ENCODE data around the gene KYAT1. TPM values are rescaled to one million over a fixed set of nuclear protein-coding genes. Genes with fewer than 3 reads are reported as not detected.
A peak's percentile ranks its signal among the peaks of the same experiment; 100 is the strongest.
"Not testable (repeated sequence)": the region's sequence is repeated elsewhere in the genome, so short reads cannot be mapped to it uniquely, and the experiment has no call there.

Gene KYAT1
- total and polyA plus RNA-seq, 4 experiments from 2014 or later: 9.8 to 12.4 (median 11.3) TPM

DNA sequence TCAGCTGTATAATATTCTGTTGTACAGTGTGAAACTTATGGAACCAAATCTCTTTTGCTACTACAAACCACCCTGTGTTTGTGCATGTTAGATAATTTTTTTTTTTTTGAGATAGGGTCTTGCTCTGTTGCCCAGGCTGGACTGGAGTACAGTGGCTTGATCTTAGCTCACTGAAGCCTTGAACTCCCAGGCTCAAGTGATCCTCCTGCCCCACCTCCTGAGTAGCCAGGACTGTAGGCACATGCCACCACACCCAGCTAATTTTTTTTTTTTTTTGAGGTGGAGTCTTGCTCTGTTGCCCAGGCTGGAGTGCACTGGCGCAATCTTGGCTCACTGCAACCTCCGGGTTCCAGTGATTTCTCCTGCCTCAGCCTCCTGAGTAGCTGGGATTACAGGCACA lies 86.8 kb downstream of the KYAT1 start:
- Mint-ChIP-seq H3K36me3 (peaks cover 26 to 65% of the 10 kb centered on the region in 2 donors), H3K4me1 (peaks cover 1 to 11% (median 3%) of the 10 kb centered on the region in 4 donors)
- ChIA-PET CTCF (ENCODE audit: partially characterized antibody) (interaction anchor here (0.7 kb wide), 1 partner anchor 24 kb away, joined by 4 read pairs; no protein-coding TSS in a partner anchor), POLR2A (ENCODE audit: partially characterized antibody) (interaction anchor here (1.1 kb wide), 1 partner anchor 23 kb away, joined by 4 read pairs; no protein-coding TSS in a partner anchor)
- H3K27me3 Mint-ChIP-seq; intact Hi-C loops (cut with micrococcal nuclease); H3K27me3 ChIP-seq (ENCODE audit: insufficient read depth, low read length); H3K9me3 ChIP-seq (ENCODE audit: control insufficient read depth in 1 of 2, low read length in 2 of 2); H3K4me3 Mint-ChIP-seq; H3K9me3 Mint-ChIP-seq; H3K27ac Mint-ChIP-seq; H3K4me1 ChIP-seq (ENCODE audit: insufficient read depth, low read length); DNase-seq; H3K4me3 ChIP-seq (ENCODE audit: low read length in 2 of 2); H3K27ac ChIP-seq (ENCODE audit: low read depth, low read length): not testable (repeated sequence)
- peaks cover 61% of the 10 kb centered on the region for H3K36me3 ChIP-seq (ENCODE audit: insufficient read depth, low read length)

DNA sequence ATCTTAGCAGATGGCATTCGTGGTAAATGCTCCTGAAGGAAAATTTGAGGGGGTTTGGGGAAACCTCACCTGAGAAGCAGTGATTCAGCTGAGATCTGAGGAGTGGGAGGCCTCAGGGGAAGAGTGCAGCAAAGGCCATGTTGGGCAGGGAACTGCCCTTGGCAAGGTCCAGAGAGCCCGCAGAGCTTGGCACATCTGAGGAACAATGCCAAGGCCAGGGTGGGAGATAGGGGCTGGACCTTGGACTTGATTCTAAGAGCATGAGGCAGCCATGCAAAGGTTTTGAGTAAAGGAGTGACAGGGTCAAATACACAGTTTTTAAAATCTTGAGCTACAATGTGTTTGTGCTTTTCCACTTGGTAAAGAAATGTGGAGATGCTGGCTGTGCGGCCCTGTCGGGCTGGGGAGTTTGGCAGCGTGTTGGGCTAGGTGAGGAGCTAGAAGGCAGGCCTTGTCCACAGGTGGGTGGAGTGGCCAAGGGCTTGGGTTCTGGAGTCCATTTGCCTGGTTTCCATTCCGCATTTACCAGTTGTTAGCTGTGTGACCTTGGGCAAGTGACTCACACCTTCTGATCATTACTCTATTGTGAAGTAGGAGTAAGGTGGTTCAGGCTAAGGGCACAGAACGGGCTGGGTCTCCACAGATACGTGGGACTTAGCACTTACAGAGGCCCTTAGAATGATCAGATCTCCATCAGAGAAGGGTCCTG lies 88.6 kb downstream of the KYAT1 start:
- Mint-ChIP-seq H3K9me3 (no peaks in the 10 kb centered on the region), H3K27me3 (no peaks in the 10 kb centered on the region), H3K36me3 (peaks cover 19 to 64% of the 10 kb centered on the region in 2 donors), H3K4me1 (peaks cover 4 to 16% (median 12%) of the 10 kb centered on the region in 4 donors), H3K27ac (peak overlapping the region in 2 of 7 donors; percentile 62 to 82), H3K4me3 (no peak overlapping the region)
- peaks cover 49% of the 10 kb centered on the region for H3K36me3 ChIP-seq (ENCODE audit: insufficient read depth, low read length)
- H3K27me3 ChIP-seq (ENCODE audit: insufficient read depth, low read length): no peaks in the 10 kb centered on the region
- no peak overlapping the region for H3K27ac ChIP-seq (ENCODE audit: low read depth, low read length)
- no peak for DNase-seq
- peaks cover 6% of the 10 kb centered on the region for H3K4me1 ChIP-seq (ENCODE audit: insufficient read depth, low read length)
- H3K9me3 ChIP-seq (ENCODE audit: control insufficient read depth in 1 of 2, low read length in 2 of 2): no peaks in the 10 kb centered on the region
- intact Hi-C loops (cut with micrococcal nuclease): no loop called here
- CTCF ChIA-PET (ENCODE audit: partially characterized antibody): interaction anchor here (0.8 kb wide), 1 partner anchor 21 kb away, joined by 3 read pairs; no protein-coding TSS in a partner anchor
- no peak overlapping the region for H3K4me3 ChIP-seq (ENCODE audit: low read length in 2 of 2)
- POLR2A ChIA-PET (ENCODE audit: partially characterized antibody): interaction anchor here (1.0 to 1.8 kb wide), 2 partner anchors 22 to 103 kb away, joined by 3 to 5 read pairs; no protein-coding TSS in a partner anchor

DNA sequence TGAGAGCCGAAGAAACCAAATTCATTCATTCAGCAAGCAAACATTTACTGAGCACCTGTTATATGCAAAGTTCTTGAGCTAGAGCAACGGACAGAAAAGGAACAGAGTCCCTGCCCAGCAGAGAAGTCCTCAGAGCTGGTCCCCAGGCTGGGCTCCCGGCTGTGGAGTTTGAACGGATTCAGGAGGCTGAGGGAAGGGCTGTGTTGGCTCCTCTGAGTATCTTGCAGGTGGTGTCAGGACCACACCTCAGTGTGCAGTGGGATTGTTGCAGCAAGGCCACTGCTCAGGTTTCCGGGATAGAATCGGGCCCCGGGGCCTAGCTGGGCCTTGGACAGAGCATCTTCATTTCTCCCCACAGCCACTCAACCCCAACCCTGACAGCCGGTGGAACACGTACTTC lies 89.6 kb downstream of the KYAT1 start:
- no peak for DNase-seq
- H3K27ac ChIP-seq (ENCODE audit: low read depth, low read length): no peak overlapping the region
- CTCF ChIA-PET (ENCODE audit: partially characterized antibody): interaction anchor here (0.6 kb wide), 1 partner anchor 20 kb away, joined by 3 read pairs; the partner anchor contains the start of gene ZER1
- no peak overlapping the region for H3K27ac Mint-ChIP-seq
- no peak overlapping the region for H3K4me3 ChIP-seq (ENCODE audit: low read length in 2 of 2)
- no peaks in the 10 kb centered on the region for H3K9me3 Mint-ChIP-seq
- intact Hi-C loops (cut with micrococcal nuclease): no loop called here
- peaks cover 13% of the 10 kb centered on the region for H3K4me1 ChIP-seq (ENCODE audit: insufficient read depth, low read length)
- H3K36me3 ChIP-seq (ENCODE audit: insufficient read depth, low read length): peaks cover 46% of the 10 kb centered on the region
- POLR2A ChIA-PET (ENCODE audit: partially characterized antibody): interaction anchor here (1.8 kb wide), 1 partner anchor 21 kb away, joined by 5 read pairs; no protein-coding TSS in a partner anchor
- H3K36me3 Mint-ChIP-seq: peaks cover 14 to 60% of the 10 kb centered on the region in 2 donors
- H3K9me3 ChIP-seq (ENCODE audit: control insufficient read depth in 1 of 2, low read length in 2 of 2): no peaks in the 10 kb centered on the region
- peaks cover 9 to 25% (median 18%) of the 10 kb centered on the region in 4 donors for H3K4me1 Mint-ChIP-seq
- H3K27me3 ChIP-seq (ENCODE audit: insufficient read depth, low read length): no peaks in the 10 kb centered on the region
- H3K27me3 Mint-ChIP-seq: no peaks in the 10 kb centered on the region
- H3K4me3 Mint-ChIP-seq: no peak overlapping the region

DNA sequence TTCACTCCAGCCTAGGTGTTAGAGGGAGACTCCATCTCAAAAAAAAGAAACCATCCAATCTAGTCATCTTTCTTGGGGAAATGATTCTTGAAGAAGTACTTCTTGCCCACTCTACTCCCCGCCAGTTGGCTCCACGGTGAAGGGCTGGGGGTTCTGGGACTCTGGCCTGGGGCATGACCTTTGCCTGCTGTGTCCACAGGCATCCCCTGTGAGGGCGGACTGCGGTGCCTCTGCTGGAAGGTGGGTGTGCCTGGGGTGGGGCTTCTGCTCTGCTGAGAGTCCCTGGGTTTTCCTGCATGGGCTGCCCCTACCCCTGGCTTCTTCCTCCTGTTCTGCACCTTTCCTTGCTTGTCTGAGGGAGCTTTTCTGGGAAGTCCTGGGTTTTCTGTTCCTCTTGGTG lies 91.2 kb downstream of the KYAT1 start:
- Mint-ChIP-seq H3K27ac (peak overlapping the region in 2 of 7 donors; percentile 43 to 96), H3K36me3 (peaks cover 13 to 58% of the 10 kb centered on the region in 2 donors), H3K27me3 (no peaks in the 10 kb centered on the region), H3K9me3 (peaks cover 0 to 2% (median 0%) of the 10 kb centered on the region in 8 donors), H3K4me1 (peaks cover 12 to 31% (median 21%) of the 10 kb centered on the region in 4 donors), H3K4me3 (peak overlapping the region in 1 of 8 donors; percentile 8)
- intact Hi-C loops (cut with micrococcal nuclease): no loop called here
- no peak overlapping the region for H3K27ac ChIP-seq (ENCODE audit: low read depth, low read length)
- ChIA-PET CTCF (ENCODE audit: partially characterized antibody) (no interaction called here), POLR2A (ENCODE audit: partially characterized antibody) (no interaction called here)
- H3K4me1 ChIP-seq (ENCODE audit: insufficient read depth, low read length): peaks cover 19% of the 10 kb centered on the region
- peaks cover 42% of the 10 kb centered on the region for H3K36me3 ChIP-seq (ENCODE audit: insufficient read depth, low read length)
- DNase-seq: no peak
- H3K4me3 ChIP-seq (ENCODE audit: low read length in 2 of 2): no peak overlapping the region
- H3K27me3 ChIP-seq (ENCODE audit: insufficient read depth, low read length): no peaks in the 10 kb centered on the region
- H3K9me3 ChIP-seq (ENCODE audit: control insufficient read depth in 1 of 2, low read length in 2 of 2): no peaks in the 10 kb centered on the region

DNA sequence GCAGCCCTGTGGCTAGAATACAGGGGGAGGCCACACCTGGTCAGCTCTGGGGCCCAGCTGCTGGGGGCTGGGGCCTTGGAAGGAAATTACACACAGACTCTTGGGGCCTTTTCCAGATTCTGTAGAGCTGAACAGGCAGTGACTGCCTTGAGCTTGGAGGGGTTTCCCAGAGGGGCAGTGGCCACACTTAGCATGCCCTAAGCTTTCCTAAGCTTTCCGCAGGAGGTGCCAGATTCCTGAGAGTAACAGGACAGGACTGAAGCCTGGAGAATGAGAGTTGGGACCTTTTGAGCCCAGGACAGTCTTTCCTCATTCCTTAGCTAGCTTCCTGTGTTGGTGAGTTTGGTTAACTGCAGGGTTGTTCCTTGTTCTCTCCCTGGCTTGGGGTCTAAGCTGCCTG lies 93.3 kb downstream of the KYAT1 start:
- H3K9me3 Mint-ChIP-seq: peaks cover 0 to 2% (median 0%) of the 10 kb centered on the region in 8 donors
- Histone ChIP-seq H3K4me3 (ENCODE audit: low read length in 2 of 2) (no peak overlapping the region), H3K27ac (ENCODE audit: low read depth, low read length) (peak overlapping the region; percentile 72), H3K36me3 (ENCODE audit: insufficient read depth, low read length) (peaks cover 29% of the 10 kb centered on the region), H3K27me3 (ENCODE audit: insufficient read depth, low read length) (no peaks in the 10 kb centered on the region), H3K4me1 (ENCODE audit: insufficient read depth, low read length) (peaks cover 19% of the 10 kb centered on the region), H3K9me3 (ENCODE audit: control insufficient read depth in 1 of 2, low read length in 2 of 2) (no peaks in the 10 kb centered on the region)
- H3K4me1 Mint-ChIP-seq: peaks cover 11 to 31% (median 20%) of the 10 kb centered on the region in 4 donors
- intact Hi-C loops (cut with micrococcal nuclease): loop anchor here (5.0 kb wide), 1 partner anchor 39 kb away; the partner anchor contains the start of gene SPOUT1
- ChIA-PET POLR2A (ENCODE audit: partially characterized antibody) (interaction anchor here (0.8 to 6.8 kb wide), 7 partner anchors 15 to 236 kb away, joined by 3 to 63 read pairs (median 4); partner anchors contain the start of genes ENDOG, SET, ZDHHC12 and ZER1), CTCF (ENCODE audit: partially characterized antibody) (interaction anchor here (0.6 to 1.8 kb wide), 5 partner anchors 16 to 86 kb away, joined by 3 to 13 read pairs (median 4); partner anchors contain the start of genes ENDOG, PKN3 and ZER1)
- peak overlapping the region in 6 of 7 donors; percentile 75 to 96 (median 95) for H3K27ac Mint-ChIP-seq
- peaks cover 9 to 42% of the 10 kb centered on the region in 2 donors for H3K36me3 Mint-ChIP-seq
- no peaks in the 10 kb centered on the region for H3K27me3 Mint-ChIP-seq
- no peak for DNase-seq
- H3K4me3 Mint-ChIP-seq: peak overlapping the region; percentile 67 to 96 (median 90)

DNA sequence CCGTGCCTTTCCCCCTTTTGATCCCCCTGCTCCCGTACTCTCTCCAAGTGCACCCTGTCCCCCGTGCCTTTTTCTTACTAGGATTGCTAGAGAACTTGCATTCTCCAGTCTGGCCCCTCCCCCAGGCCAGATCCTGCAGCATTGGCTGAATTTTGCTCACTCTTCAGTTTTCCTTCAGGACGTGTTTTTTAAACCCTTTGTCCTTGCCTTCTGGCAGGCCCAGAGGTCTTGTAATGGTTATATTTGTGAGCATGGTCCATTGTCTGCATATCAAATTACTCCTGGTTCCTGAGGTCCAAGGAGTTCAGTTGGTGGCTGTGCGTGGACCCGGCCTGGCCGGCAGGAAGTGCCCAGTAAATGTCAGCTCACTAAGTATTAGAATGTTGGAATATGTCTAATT lies 94.1 kb downstream of the KYAT1 start:
- intact Hi-C loops (cut with micrococcal nuclease): loop anchor here (1.0 to 5.0 kb wide), 8 partner anchors 16 to 160 kb away; partner anchors contain the start of genes DOLK, DYNC2I2, LRRC8A and NUP188
- CTCF ChIA-PET (ENCODE audit: partially characterized antibody): interaction anchor here (1.0 to 1.8 kb wide), 3 partner anchors 15 to 86 kb away, joined by 4 to 13 read pairs (median 5); partner anchors contain the start of genes ENDOG, PKN3 and ZER1
- POLR2A ChIA-PET (ENCODE audit: partially characterized antibody): interaction anchor here (1.1 to 6.8 kb wide), 5 partner anchors 15 to 235 kb away, joined by 3 to 63 read pairs (median 5); partner anchors contain the start of genes ENDOG, ZDHHC12 and ZER1
- H3K9me3 Mint-ChIP-seq: peaks cover 0 to 4% (median 0%) of the 10 kb centered on the region in 8 donors
- Histone ChIP-seq H3K4me3 (ENCODE audit: low read length in 2 of 2) (peak overlapping the region; percentile 76 to 80), H3K4me1 (ENCODE audit: insufficient read depth, low read length) (peaks cover 19% of the 10 kb centered on the region), H3K36me3 (ENCODE audit: insufficient read depth, low read length) (peaks cover 22% of the 10 kb centered on the region), H3K9me3 (ENCODE audit: control insufficient read depth in 1 of 2, low read length in 2 of 2) (no peaks in the 10 kb centered on the region), H3K27ac (ENCODE audit: low read depth, low read length) (peak overlapping the region; percentile 72), H3K27me3 (ENCODE audit: insufficient read depth, low read length) (no peaks in the 10 kb centered on the region)
- peaks cover 11 to 31% (median 18%) of the 10 kb centered on the region in 4 donors for H3K4me1 Mint-ChIP-seq
- peak overlapping the region; percentile 90 to 96 (median 94) for H3K27ac Mint-ChIP-seq
- H3K27me3 Mint-ChIP-seq: no peaks in the 10 kb centered on the region
- peaks cover 2 to 34% of the 10 kb centered on the region in 2 donors for H3K36me3 Mint-ChIP-seq
- peak overlapping the region; percentile 87 to 96 (median 90) for H3K4me3 Mint-ChIP-seq
- DNase-seq: peak in 1 of 5 donors; percentile 46
